ENCODE data around the gene IRF6. TPM values are rescaled to one million over a fixed set of nuclear protein-coding genes. Genes with fewer than 3 reads are reported as not detected.

IRF6 gene
- total RNA-seq, 1 experiment from 2014 or later: 35.2 TPM

DNA sequence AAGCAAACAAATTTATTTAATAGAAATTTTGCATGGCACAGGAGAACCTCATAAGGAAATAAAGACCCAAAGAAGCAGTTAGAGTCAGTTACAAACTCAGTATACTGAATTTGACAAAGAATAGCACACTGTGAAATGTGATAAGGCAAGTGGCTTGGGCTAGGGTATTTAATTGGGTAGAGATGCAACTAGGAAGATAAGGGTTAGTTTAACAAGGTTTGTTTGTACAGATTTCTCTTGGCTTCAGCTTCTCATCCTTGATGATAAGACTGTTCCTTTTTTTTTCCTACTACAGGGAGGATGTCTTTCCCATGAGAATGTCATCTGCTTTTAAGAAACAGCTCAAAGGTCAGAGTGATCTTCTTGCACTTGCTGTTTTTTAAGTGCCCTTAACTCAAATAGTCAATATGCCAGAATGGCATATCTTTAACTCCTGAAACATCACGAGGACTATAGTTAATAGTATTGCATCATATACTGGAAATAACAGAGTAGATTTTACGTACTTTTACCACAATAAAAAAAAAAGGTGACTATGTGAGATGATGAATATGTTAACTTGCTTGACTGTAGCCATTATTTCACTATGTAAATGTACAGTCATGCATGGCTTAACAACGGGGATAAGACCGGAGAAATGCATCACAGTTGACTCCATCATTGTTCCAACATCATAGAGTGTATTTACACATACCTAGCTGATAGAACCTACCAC, 59.3 kb downstream of the IRF6 start:
- H3K4me3 ChIP-seq (replicated peaks in 1 of 2; ENCODE audit: low read depth in 1 of 2, low read length in 2 of 2): no peak overlapping the region
- no peaks in the 10 kb centered on the region for H3K9me3 ChIP-seq (ENCODE audit: control insufficient read depth in 1 of 2, insufficient read depth in 1 of 2, low read depth in 1 of 2, low read length in 2 of 2)
- H3K27me3 ChIP-seq (ENCODE audit: insufficient read depth, low read length): no peaks in the 10 kb centered on the region
- H3K79me2 ChIP-seq (ENCODE audit: insufficient read depth, low read length): no peaks in the 10 kb centered on the region
- RAD21 ChIA-PET (ENCODE audit: low non-redundant PET in 1 of 2, low total read pairs in 2 of 2, uncharacterized antibody in 2 of 2, unreplicated experiment in 2 of 2): no interaction called here
- peaks cover 0 to 14% of the 10 kb centered on the region in 2 experiments; a peak in 2 of 4 replicates for H3K4me1 ChIP-seq (ENCODE audit: control insufficient read depth in 1 of 2, insufficient read depth in 2 of 2, low read length in 2 of 2)
- no peak overlapping the region for H3K27ac ChIP-seq (ENCODE audit: low read depth, low read length)
- H2AFZ ChIP-seq (ENCODE audit: low read depth, low read length, poor library complexity, severe bottlenecking): no peak overlapping the region
- no peaks in the 10 kb centered on the region for H3K36me3 ChIP-seq (ENCODE audit: control insufficient read depth in 1 of 2, insufficient read depth in 2 of 2, low read length in 2 of 2)
- TF ChIP-seq CBX3 (IDR thresholded peaks at IDR 0.05; ENCODE audit: low read depth) (no peak), EGR1 (IDR thresholded peaks at IDR 0.05; ENCODE audit: low read depth) (no peak), EZH2 (IDR thresholded peaks at IDR 0.05) (no peak), JUND (IDR thresholded peaks at IDR 0.05) (no peak), ELF1 (IDR thresholded peaks at IDR 0.05; ENCODE audit: borderline replicate concordance, low read depth) (no peak), ZFX (IDR thresholded peaks at IDR 0.05) (no peak), FOSL1 (IDR thresholded peaks at IDR 0.05; ENCODE audit: low read depth) (no peak), SIN3A (IDR thresholded peaks at IDR 0.05; ENCODE audit: low read depth) (no peak), SP1 (IDR thresholded peaks at IDR 0.05; ENCODE audit: low read depth) (no peak), EZH2phosphoT487 (IDR thresholded peaks at IDR 0.05; ENCODE audit: borderline replicate concordance) (no peak), TCF7L2 (IDR thresholded peaks at IDR 0.05; ENCODE audit: borderline replicate concordance, extremely low read depth, insufficient read depth, insufficient read length) (no peak), ZNF274 (IDR thresholded peaks at IDR 0.05; ENCODE audit: low read depth, low read length) (no peak), POLR2A (IDR thresholded peaks at IDR 0.05; ENCODE audit: borderline replicate concordance, extremely low read depth, insufficient read depth, insufficient read length) (no peak), YY1 (IDR thresholded peaks at IDR 0.05; ENCODE audit: extremely low read depth, insufficient replicate concordance, low read depth, low read length) (no peak), SRF (IDR thresholded peaks at IDR 0.05; ENCODE audit: low read depth) (no peak), RAD21 (IDR thresholded peaks at IDR 0.05; ENCODE audit: low read depth) (no peak), CEBPB (IDR thresholded peaks at IDR 0.05; ENCODE audit: low read depth) (no peak)
- TF ChIP-seq, protein P1, sequence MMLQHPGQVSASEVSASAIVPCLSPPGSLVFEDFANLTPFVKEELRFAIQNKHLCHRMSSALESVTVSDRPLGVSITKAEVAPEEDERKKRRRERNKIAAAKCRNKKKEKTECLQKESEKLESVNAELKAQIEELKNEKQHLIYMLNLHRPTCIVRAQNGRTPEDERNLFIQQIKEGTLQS (IDR thresholded peaks at IDR 0.05): no peak
- TF ChIP-seq, protein P2, sequence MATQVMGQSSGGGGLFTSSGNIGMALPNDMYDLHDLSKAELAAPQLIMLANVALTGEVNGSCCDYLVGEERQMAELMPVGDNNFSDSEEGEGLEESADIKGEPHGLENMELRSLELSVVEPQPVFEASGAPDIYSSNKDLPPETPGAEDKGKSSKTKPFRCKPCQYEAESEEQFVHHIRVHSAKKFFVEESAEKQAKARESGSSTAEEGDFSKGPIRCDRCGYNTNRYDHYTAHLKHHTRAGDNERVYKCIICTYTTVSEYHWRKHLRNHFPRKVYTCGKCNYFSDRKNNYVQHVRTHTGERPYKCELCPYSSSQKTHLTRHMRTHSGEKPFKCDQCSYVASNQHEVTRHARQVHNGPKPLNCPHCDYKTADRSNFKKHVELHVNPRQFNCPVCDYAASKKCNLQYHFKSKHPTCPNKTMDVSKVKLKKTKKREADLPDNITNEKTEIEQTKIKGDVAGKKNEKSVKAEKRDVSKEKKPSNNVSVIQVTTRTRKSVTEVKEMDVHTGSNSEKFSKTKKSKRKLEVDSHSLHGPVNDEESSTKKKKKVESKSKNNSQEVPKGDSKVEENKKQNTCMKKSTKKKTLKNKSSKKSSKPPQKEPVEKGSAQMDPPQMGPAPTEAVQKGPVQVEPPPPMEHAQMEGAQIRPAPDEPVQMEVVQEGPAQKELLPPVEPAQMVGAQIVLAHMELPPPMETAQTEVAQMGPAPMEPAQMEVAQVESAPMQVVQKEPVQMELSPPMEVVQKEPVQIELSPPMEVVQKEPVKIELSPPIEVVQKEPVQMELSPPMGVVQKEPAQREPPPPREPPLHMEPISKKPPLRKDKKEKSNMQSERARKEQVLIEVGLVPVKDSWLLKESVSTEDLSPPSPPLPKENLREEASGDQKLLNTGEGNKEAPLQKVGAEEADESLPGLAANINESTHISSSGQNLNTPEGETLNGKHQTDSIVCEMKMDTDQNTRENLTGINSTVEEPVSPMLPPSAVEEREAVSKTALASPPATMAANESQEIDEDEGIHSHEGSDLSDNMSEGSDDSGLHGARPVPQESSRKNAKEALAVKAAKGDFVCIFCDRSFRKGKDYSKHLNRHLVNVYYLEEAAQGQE (IDR thresholded peaks at IDR 0.05; ENCODE audit: low read depth): no peak
- no peak for ATAC-seq
- POLR2A ChIA-PET: no interaction called here
- H3K9ac ChIP-seq (ENCODE audit: low read length): no peak overlapping the region
- no peaks in the 10 kb centered on the region for H4K20me1 ChIP-seq (ENCODE audit: insufficient read depth)
- DNase-seq (ENCODE audit: low read depth, low spot score): no peak
- BruUV-seq (replicated peaks): no TSS peak
- no peaks in the 10 kb centered on the region for H3K9me2 ChIP-seq (ENCODE audit: insufficient read depth)
- no peak overlapping the region for H3K4me2 ChIP-seq (ENCODE audit: low read length)
- CTCF ChIA-PET: interaction anchor here (0.8 kb wide), 1 partner anchor 170 kb away, joined by 3 read pairs; no protein-coding TSS in a partner anchor
- intact Hi-C loops (cut with micrococcal nuclease): loop anchor here (1.0 to 2.0 kb wide), 6 partner anchors 38 to 178 kb away; partner anchors contain the start of gene C1orf74
